Colonic mucosa (tissue), 4 donors: ENCODE results near the gene ACVR1B. TPM values are rescaled to one million over a fixed set of nuclear protein-coding genes. Genes with fewer than 3 reads are reported as not detected.

ENCODE experiments used
- DNase-seq: peaks from one replicate; pipeline ENCODE4 v3.0.0-alpha.2; 2020
- H3K27ac ChIP-seq: fragments of 200-600 bp; one replicate; pipeline ENCODE4 v1.8.0; 2021
- H3K27me3 ChIP-seq: fragments of 200-600 bp; one replicate; pipeline ENCODE4 v1.8.0; 2021
- H3K36me3 ChIP-seq: fragments of 200-600 bp; one replicate; pipeline ENCODE4 v1.8.0; 2021
- H3K4me1 ChIP-seq: fragments of 200-600 bp; one replicate; pipeline ENCODE4 v1.8.0; 2021; ENCODE audit warnings: mild to moderate bottlenecking
- H3K4me3 ChIP-seq: fragments of 200-600 bp; one replicate; pipeline ENCODE4 v1.8.0; 2021
- H3K9ac ChIP-seq, 2 donors: one replicate each; pipeline ENCODE4 v1.7.0; 2013; ENCODE audit warnings: control low read depth in 2 of 2, low read depth in 2 of 2, low read length in 2 of 2
- H3K9me3 ChIP-seq: fragments of 200-600 bp; one replicate; pipeline ENCODE4 v1.8.0; 2021
- intact Hi-C: fragments of 100-400 bp; cut with DNase I; formaldehyde crosslinking; loops from one replicate; pipeline ENCODE4 v1.14.1; 2022
- total RNA-seq, 2 donors: library from RNA; stranded (reverse); fragmentation: NEBNext Ultra II Directional in 1 of 2; extraction: Animal tissue kit (Norgen Biotek cat#: 25700) in 1 of 2; gene quantifications; one replicate each; pipeline ENCODE4 v1.2.1, GENCODE V29; 2021
- TF ChIP-seq, protein P1 (sequence below): fragments of 200-600 bp; IDR thresholded peaks from one replicate; pipeline ENCODE4 v1.8.0; 2022; ENCODE audit warnings: antibody characterized with exemption, mild to moderate bottlenecking
- donor health status: healthy.
- donor health status: DM: no; HTN: no; CAD: no.
- donor health status: DM: no; HTN: no; CAD: no.

Gene ACVR1B
- total RNA-seq, 2 donors from 2014 or later, result 56.0 to 63.0 TPM

GRCh38 chr12:52007158-52007921, 55.8 kb downstream of the ACVR1B start:
- TF ChIP-seq, protein P1, sequence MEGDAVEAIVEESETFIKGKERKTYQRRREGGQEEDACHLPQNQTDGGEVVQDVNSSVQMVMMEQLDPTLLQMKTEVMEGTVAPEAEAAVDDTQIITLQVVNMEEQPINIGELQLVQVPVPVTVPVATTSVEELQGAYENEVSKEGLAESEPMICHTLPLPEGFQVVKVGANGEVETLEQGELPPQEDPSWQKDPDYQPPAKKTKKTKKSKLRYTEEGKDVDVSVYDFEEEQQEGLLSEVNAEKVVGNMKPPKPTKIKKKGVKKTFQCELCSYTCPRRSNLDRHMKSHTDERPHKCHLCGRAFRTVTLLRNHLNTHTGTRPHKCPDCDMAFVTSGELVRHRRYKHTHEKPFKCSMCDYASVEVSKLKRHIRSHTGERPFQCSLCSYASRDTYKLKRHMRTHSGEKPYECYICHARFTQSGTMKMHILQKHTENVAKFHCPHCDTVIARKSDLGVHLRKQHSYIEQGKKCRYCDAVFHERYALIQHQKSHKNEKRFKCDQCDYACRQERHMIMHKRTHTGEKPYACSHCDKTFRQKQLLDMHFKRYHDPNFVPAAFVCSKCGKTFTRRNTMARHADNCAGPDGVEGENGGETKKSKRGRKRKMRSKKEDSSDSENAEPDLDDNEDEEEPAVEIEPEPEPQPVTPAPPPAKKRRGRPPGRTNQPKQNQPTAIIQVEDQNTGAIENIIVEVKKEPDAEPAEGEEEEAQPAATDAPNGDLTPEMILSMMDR, result no peak
- H3K9ac ChIP-seq, result peak overlapping the region; percentile 51 to 92
- no peaks in the 10 kb centered on the region for H3K4me1 ChIP-seq
- intact Hi-C loops, result no loop called here
- H3K27ac ChIP-seq, result peak overlapping the region; percentile 69
- no peak for DNase-seq
- H3K27me3 ChIP-seq, result peaks cover 17% of the 10 kb centered on the region
- H3K36me3 ChIP-seq, result no peaks in the 10 kb centered on the region
- peak overlapping the region; percentile 58 for H3K4me3 ChIP-seq
- H3K9me3 ChIP-seq, result no peaks in the 10 kb centered on the region

DNA sequence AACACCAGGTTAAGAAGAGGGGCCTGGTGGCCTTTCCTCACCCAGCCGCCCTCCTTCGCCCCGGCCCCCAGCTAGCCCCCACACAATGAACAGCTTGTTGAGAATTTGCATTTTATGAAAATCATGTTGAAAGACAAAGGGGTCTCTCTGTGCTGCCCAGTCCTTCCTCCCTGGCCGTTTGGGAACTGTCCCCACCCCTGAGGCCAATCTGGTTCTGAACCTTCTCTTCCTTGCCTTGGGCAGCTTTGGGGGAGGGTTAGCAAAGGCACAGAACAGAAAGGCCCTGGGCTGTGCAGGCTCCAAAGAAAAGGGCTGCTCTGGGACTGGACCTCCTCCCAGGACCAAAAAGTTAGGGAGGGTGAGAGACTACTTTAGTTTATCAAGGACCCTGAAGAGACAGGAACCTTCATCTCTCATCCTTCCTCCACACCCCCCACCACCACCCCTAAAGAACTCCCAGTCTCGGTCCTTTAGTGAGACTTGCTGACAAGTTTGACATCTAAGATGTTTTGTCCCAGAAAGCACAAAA, 56.5 kb downstream of the ACVR1B start:
- intact Hi-C loops, result no loop called here
- Histone ChIP-seq H3K9me3 (no peaks in the 10 kb centered on the region), H3K9ac (peak overlapping the region; percentile 51 to 92), H3K27ac (peak overlapping the region; percentile 69), H3K4me1 (no peaks in the 10 kb centered on the region), H3K27me3 (peaks cover 17% of the 10 kb centered on the region), H3K4me3 (peak overlapping the region; percentile 58), H3K36me3 (no peaks in the 10 kb centered on the region)
- DNase-seq, result no peak
- TF ChIP-seq, protein P1, result no peak

DNA sequence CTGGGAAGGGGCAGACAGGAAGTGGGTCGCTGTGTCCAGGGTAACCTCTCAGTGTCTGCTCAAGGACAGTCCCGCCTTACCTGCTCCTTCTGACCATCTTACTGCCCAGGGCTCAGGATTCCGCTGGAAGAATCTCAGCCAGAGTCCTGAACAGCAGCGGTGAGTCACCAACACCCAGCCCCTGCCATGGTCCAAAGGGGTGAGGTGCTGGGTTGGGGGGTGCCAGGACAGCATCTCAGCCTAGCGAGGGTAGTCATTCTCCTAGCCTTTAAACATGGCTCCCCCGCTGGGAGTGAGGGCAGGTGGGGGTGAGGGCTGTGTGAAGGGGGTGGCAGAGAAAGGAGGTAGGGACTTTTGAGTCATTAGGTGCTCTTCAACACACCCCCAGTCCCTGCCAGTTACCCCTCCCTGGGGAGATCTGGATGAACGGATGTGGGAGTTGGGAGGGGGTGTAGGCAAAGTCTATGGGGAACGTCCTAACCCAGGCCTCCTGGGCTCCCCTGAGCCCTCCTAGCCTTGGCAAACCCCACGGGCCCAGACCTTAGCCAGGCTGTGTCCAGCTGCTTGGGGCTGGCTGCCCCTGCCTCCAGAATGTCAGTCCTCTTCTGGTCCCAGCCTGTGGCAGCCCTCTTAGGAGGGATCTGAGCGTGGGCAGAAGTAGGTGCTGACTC, 57.7 kb downstream of the ACVR1B start:
- intact Hi-C loops, result no loop called here
- no peaks in the 10 kb centered on the region for H3K36me3 ChIP-seq
- H3K4me1 ChIP-seq, result no peaks in the 10 kb centered on the region
- no peak for DNase-seq
- no peak overlapping the region for H3K4me3 ChIP-seq
- H3K9me3 ChIP-seq, result no peaks in the 10 kb centered on the region
- H3K27ac ChIP-seq, result peak overlapping the region; percentile 60
- H3K27me3 ChIP-seq, result peaks cover 17% of the 10 kb centered on the region
- TF ChIP-seq, protein P1, result no peak
- peak overlapping the region; percentile 21 to 36 for H3K9ac ChIP-seq

DNA sequence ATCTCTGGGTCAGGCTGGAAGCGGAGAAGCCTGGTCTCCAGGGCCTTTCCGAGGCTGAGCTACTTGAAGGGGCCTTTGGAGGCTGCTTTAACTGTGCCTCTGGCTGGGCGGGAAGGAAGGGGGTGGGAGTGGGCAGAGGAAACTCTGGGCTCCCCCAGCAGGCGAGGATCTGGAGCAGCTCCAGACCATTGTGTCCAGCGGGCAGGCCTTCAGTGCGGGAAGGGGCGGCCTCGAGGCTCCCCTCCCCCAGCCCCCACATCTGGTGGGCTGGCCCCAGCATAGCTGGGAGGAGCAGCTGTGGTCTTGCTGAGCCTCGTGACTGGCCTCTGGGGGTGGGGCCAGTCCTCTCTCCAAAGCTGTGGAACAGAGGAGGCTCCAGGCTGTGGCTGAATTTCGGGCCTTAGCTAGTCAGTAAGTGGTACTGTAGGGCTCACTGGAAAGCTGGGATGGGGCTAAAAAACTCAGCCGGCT, 58.7 kb downstream of the ACVR1B start:
- intact Hi-C loops, result no loop called here
- H3K27me3 ChIP-seq, result peaks cover 18% of the 10 kb centered on the region
- no peaks in the 10 kb centered on the region for H3K9me3 ChIP-seq
- TF ChIP-seq, protein P1, result no peak
- DNase-seq, result peak; percentile 56
- peak overlapping the region in 1 of 2 donors; percentile 58 for H3K9ac ChIP-seq
- H3K27ac ChIP-seq, result peak overlapping the region; percentile 60
- no peaks in the 10 kb centered on the region for H3K36me3 ChIP-seq
- no peaks in the 10 kb centered on the region for H3K4me1 ChIP-seq
- no peak overlapping the region for H3K4me3 ChIP-seq

DNA sequence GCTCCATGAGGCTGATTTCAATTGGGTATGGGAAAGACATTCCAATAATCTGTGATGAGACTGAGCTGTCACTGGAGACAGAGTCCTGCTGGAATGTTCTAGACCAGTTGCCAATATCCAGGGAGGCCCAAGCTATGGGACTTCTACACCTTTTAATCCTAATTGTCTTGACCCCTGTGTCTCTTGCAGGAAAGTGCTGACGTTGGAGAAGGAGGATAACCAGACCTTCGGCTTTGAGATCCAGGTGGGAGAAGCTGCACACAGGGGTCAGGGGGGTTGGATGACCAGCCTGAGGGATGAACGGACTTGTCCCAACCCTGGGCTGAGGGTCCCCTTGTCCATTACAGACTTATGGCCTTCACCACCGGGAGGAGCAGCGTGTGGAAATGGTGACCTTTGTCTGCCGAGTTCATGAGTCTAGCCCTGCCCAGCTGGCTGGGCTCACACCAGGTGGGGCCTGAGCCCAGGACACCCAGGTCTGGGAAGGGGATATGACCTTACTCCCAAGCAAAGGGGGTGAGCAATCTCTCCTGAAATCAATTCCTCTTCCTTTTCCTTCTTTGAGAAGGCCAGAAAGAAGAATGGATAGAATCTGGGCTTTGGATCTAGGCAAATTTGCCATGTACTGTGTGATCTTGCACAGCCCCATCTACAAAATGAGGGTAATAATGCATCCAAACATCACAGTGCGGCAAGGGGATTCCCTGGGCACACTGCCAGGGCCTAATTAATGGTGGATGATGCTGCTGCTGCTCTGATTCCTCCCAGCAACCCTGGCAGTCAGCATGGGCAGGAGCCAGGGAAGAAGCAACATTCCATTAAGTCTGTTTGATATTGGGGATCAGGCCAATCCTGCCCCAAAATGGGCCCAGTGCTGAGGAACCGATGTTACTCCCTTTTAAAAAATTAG, 59.4 kb downstream of the ACVR1B start:
- Histone ChIP-seq H3K27me3 (peaks cover 25% of the 10 kb centered on the region), H3K4me3 (no peak overlapping the region), H3K9me3 (no peaks in the 10 kb centered on the region), H3K9ac (peak overlapping the region; percentile 9 to 58), H3K4me1 (no peaks in the 10 kb centered on the region), H3K27ac (peak overlapping the region; percentile 60), H3K36me3 (no peaks in the 10 kb centered on the region)
- TF ChIP-seq, protein P1, result no peak
- intact Hi-C loops, result no loop called here
- no peak for DNase-seq
